ENCODE results near the gene SLC37A3.

DNA sequence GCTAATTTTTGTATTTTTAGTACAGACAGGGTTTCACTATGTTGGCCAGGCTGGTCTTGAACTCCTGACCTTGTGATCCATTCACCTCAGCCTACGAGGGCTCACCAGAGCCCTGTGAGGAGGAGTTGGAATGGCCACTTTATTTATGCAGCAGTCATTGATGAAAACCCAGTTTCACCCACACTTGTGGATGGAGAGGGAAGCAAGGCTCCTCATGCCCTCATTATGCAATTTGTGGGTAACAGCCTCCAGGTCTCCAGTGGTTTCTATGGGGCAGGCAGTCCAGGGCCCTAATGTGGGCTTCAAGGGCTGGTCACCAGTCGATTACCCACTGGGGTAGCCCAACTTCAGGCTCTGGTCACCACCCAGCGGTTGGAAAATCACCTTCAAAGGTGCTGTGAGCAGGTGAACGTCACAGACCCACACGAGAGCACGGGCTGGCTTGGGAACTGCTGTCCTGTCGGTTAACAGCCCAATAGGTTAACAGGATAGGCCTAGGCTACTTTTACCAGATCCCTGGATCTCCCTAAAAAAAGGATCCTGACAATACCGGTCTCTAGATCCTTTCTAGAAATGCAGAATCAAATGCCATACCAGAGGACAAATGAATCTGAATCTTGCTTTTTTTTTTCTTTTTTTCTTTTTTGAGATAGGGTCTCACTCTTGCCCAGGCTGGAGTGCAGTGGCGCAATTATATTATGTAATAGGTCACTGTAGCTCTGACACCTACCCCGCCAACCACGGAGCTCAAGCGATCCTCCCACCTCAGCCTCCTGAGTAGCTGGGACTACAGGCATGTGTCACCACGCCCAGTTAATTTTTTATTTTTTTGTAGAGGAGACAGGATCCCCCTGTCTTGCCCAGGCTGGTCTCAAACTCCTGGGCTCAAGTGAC lies 97.8 kb downstream of the SLC37A3 start:
- TF ChIP-seq, protein P1, sequence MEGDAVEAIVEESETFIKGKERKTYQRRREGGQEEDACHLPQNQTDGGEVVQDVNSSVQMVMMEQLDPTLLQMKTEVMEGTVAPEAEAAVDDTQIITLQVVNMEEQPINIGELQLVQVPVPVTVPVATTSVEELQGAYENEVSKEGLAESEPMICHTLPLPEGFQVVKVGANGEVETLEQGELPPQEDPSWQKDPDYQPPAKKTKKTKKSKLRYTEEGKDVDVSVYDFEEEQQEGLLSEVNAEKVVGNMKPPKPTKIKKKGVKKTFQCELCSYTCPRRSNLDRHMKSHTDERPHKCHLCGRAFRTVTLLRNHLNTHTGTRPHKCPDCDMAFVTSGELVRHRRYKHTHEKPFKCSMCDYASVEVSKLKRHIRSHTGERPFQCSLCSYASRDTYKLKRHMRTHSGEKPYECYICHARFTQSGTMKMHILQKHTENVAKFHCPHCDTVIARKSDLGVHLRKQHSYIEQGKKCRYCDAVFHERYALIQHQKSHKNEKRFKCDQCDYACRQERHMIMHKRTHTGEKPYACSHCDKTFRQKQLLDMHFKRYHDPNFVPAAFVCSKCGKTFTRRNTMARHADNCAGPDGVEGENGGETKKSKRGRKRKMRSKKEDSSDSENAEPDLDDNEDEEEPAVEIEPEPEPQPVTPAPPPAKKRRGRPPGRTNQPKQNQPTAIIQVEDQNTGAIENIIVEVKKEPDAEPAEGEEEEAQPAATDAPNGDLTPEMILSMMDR (conservative IDR thresholded peaks at IDR 0.05; ENCODE audit: low read depth, low read length): no peak
- TF ChIP-seq EZH2 (IDR thresholded peaks at IDR 0.05; ENCODE audit: low read length, unreplicated experiment) (no peak), EZH2phosphoT487 (IDR thresholded peaks at IDR 0.05; ENCODE audit: borderline replicate concordance, low read length) (no peak)
